ENCODE results near the gene SVEP1.

DNA sequence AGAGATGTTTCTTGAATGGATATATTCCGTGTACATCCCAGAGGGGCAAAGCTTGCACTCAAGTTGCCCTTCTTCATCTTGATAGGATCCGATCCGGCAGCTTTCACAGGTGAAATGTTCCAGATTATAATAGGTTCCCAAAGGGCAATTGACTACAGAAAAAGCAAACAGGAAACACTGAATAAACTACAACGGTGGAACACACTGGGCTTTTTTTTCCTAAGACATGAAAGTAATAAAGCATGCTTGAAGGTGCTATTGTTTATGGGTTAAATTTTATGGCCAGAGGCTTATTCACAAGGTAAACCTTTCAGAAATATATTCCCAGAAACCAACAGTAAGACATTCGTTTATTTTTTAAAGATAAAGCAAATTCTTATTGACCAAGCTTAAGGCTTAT is 110.6 kb downstream of the SVEP1 start:
- TF ChIP-seq TCF7 (IDR thresholded peaks at IDR 0.05; ENCODE audit: low read depth) (no peak), STAG1 (CRISPR knock-in tag; IDR thresholded peaks at IDR 0.05) (no peak), RFX3 (CRISPR knock-in tag; IDR thresholded peaks at IDR 0.05) (no peak), SP1 (IDR thresholded peaks at IDR 0.05) (no peak), SP1 (CRISPR knock-in tag; IDR thresholded peaks at IDR 0.05) (no peak), NR2F1 (CRISPR knock-in tag; IDR thresholded peaks at IDR 0.05) (no peak), ASH2L (IDR thresholded peaks at IDR 0.05; ENCODE audit: insufficient read length, low read depth, low read length) (no peak), NRL (CRISPR knock-in tag; IDR thresholded peaks at IDR 0.05; ENCODE audit: borderline replicate concordance) (no peak), TAF1 (CRISPR knock-in tag; IDR thresholded peaks at IDR 0.05) (no peak), CBX2 (IDR thresholded peaks at IDR 0.05; ENCODE audit: low read depth, low read length) (no peak), CBX2 (CRISPR knock-in tag; IDR thresholded peaks at IDR 0.05; ENCODE audit: low read depth) (no peak), RFXAP (CRISPR knock-in tag; IDR thresholded peaks at IDR 0.05; ENCODE audit: borderline replicate concordance) (no peak)
- TF ChIP-seq, protein P1, sequence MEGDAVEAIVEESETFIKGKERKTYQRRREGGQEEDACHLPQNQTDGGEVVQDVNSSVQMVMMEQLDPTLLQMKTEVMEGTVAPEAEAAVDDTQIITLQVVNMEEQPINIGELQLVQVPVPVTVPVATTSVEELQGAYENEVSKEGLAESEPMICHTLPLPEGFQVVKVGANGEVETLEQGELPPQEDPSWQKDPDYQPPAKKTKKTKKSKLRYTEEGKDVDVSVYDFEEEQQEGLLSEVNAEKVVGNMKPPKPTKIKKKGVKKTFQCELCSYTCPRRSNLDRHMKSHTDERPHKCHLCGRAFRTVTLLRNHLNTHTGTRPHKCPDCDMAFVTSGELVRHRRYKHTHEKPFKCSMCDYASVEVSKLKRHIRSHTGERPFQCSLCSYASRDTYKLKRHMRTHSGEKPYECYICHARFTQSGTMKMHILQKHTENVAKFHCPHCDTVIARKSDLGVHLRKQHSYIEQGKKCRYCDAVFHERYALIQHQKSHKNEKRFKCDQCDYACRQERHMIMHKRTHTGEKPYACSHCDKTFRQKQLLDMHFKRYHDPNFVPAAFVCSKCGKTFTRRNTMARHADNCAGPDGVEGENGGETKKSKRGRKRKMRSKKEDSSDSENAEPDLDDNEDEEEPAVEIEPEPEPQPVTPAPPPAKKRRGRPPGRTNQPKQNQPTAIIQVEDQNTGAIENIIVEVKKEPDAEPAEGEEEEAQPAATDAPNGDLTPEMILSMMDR (CRISPR knock-in tag; IDR thresholded peaks at IDR 0.05), result no peak

Measured in HepG2 (cell line).